Neural progenitor cell (in vitro differentiated cells): ENCODE data around the gene NLRP11. TPM values are rescaled to one million over a fixed set of nuclear protein-coding genes. Genes with fewer than 3 reads are reported as not detected.

Experiments
- DNase-seq: peaks from one replicate; pipeline ENCODE4 v3.0.0-alpha.2; 2016; ENCODE audit warnings: low spot score
- H2AFZ ChIP-seq: fragments of 200-600 bp; sonication (generic); replicated peaks from 2 replicates; pipeline ENCODE4 v1.6.1; 2016; ENCODE audit warnings: antibody characterized with exemption
- H3F3A ChIP-seq: fragments of 200-600 bp; sonication (generic); 2 replicates; pipeline ENCODE4 v1.6.1; 2016; ENCODE audit warnings: antibody characterized with exemption, low read depth
- H3K27ac ChIP-seq: fragments of 200-600 bp; sonication (generic); 2 replicates; pipeline ENCODE4 v1.5.1; 2016; ENCODE audit warnings: mild to moderate bottlenecking
- H3K27me3 ChIP-seq: fragments of 200-600 bp; sonication (generic); 2 replicates; pipeline ENCODE4 v1.6.1; 2016; ENCODE audit warnings: mild to moderate bottlenecking, moderate library complexity
- H3K36me3 ChIP-seq: fragments of 200-600 bp; sonication (generic); 2 replicates; pipeline ENCODE4 v1.5.1; 2016
- H3K4me1 ChIP-seq: fragments of 200-600 bp; sonication (generic); 2 replicates; pipeline ENCODE4 v1.6.1; 2016; ENCODE audit warnings: mixed run types
- H3K4me2 ChIP-seq: fragments of 200-600 bp; sonication (generic); 2 replicates; pipeline ENCODE4 v1.6.1; 2016
- H3K4me3 ChIP-seq: fragments of 200-600 bp; sonication (generic); 2 replicates; pipeline ENCODE4 v1.5.1; 2016
- H3K79me2 ChIP-seq: fragments of 200-600 bp; sonication (generic); 2 replicates; pipeline ENCODE4 v1.6.1; 2016; ENCODE audit warnings: low read depth
- H3K9ac ChIP-seq: fragments of 200-600 bp; sonication (generic); 2 replicates; pipeline ENCODE4 v1.6.1; 2016
- H3K9me3 ChIP-seq: fragments of 200-600 bp; sonication (generic); 2 replicates; pipeline ENCODE4 v1.5.1; 2016; ENCODE audit warnings: low read depth
- H4K20me1 ChIP-seq: fragments of 200-600 bp; sonication (generic); 2 replicates; pipeline ENCODE4 v1.6.1; 2016; ENCODE audit warnings: low read depth
- H3K27ac Mint-ChIP-seq: 3 replicates; pipeline ENCODE4 v1.8.0; 2021; ENCODE audit warnings: mixed read lengths
- H3K27me3 Mint-ChIP-seq: 2 replicates; pipeline ENCODE4 v1.8.0; 2022; ENCODE audit warnings: low read depth, mild to moderate bottlenecking, inconsistent platforms, moderate library complexity, mixed read lengths; ENCODE audit not compliant: insufficient read depth
- H3K36me3 Mint-ChIP-seq: 3 replicates; pipeline ENCODE4 v1.8.0; 2021; ENCODE audit warnings: mixed read lengths
- H3K4me1 Mint-ChIP-seq: 3 replicates; pipeline ENCODE4 v1.8.0; 2021; ENCODE audit warnings: mixed read lengths
- H3K4me3 Mint-ChIP-seq: 3 replicates; pipeline ENCODE4 v1.8.0; 2021; ENCODE audit warnings: mild to moderate bottlenecking, moderate library complexity, mixed read lengths
- H3K9me3 Mint-ChIP-seq: 3 replicates; pipeline ENCODE4 v1.8.0; 2020; ENCODE audit warnings: mixed read lengths
- EZH2 ChIP-seq: fragments of 200-600 bp; sonication (generic); IDR thresholded peaks from 2 replicates; pipeline ENCODE4 v1.6.1; 2017; ENCODE audit warnings: antibody characterized with exemption, mild to moderate bottlenecking, moderate library complexity
- EZH2phosphoT487 ChIP-seq: fragments of 200-600 bp; sonication (generic); IDR thresholded peaks from 2 replicates; pipeline ENCODE4 v1.6.1; 2017; ENCODE audit warnings: antibody characterized with exemption
- total RNA-seq: library from RNA; depleted of rRNA; stranded (reverse); fragments of >200 nt; gene quantifications from 2 replicates; pipeline ENCODE4 v1.2.3, GENCODE V29; 2015; ENCODE audit warnings: low replicate concordance
- TF ChIP-seq, protein P1 (sequence below): fragments of 200-600 bp; sonication (generic); IDR thresholded peaks from 2 replicates; pipeline ENCODE4 v1.5.1; 2017; ENCODE audit warnings: antibody characterized with exemption, mild to moderate bottlenecking

The NLRP11 gene
- total RNA-seq, 1 donor from 2014 or later: not detected

DNA sequence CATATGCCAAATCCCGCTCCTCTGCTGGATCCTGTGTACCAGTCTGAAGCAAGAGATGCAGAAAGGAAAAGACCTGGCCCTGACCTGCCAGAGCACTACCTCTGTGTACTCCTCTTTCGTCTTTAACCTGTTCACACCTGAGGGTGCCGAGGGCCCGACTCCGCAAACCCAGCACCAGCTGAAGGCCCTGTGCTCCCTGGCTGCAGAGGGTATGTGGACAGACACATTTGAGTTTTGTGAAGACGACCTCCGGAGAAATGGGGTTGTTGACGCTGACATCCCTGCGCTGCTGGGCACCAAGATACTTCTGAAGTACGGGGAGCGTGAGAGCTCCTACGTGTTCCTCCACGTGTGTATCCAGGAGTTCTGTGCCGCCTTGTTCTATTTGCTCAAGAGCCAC lies 26.6 kb upstream of the NLRP11 start:
- Mint-ChIP-seq H3K9me3 (peaks cover 51% of the 10 kb centered on the region), H3K27me3 (peaks cover 5% of the 10 kb centered on the region), H3K4me1 (no peaks in the 10 kb centered on the region), H3K36me3 (no peaks in the 10 kb centered on the region), H3K4me3 (no peak overlapping the region), H3K27ac (no peak overlapping the region)
- Histone ChIP-seq H3F3A (no peaks in the 10 kb centered on the region), H2AFZ (no peak overlapping the region), H3K4me2 (no peak overlapping the region), H3K27ac (no peak overlapping the region), H3K9me3 (no peaks in the 10 kb centered on the region), H3K27me3 (no peaks in the 10 kb centered on the region), H4K20me1 (no peaks in the 10 kb centered on the region), H3K36me3 (no peaks in the 10 kb centered on the region), H3K4me1 (no peaks in the 10 kb centered on the region), H3K9ac (no peak overlapping the region), H3K4me3 (no peak overlapping the region), H3K79me2 (no peaks in the 10 kb centered on the region)
- TF ChIP-seq EZH2 (no peak), EZH2phosphoT487 (no peak)
- TF ChIP-seq, protein P1, sequence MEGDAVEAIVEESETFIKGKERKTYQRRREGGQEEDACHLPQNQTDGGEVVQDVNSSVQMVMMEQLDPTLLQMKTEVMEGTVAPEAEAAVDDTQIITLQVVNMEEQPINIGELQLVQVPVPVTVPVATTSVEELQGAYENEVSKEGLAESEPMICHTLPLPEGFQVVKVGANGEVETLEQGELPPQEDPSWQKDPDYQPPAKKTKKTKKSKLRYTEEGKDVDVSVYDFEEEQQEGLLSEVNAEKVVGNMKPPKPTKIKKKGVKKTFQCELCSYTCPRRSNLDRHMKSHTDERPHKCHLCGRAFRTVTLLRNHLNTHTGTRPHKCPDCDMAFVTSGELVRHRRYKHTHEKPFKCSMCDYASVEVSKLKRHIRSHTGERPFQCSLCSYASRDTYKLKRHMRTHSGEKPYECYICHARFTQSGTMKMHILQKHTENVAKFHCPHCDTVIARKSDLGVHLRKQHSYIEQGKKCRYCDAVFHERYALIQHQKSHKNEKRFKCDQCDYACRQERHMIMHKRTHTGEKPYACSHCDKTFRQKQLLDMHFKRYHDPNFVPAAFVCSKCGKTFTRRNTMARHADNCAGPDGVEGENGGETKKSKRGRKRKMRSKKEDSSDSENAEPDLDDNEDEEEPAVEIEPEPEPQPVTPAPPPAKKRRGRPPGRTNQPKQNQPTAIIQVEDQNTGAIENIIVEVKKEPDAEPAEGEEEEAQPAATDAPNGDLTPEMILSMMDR: no peak
- no peak for DNase-seq

GRCh38 chr19:55857974-55858373 lies 26.2 kb upstream of the NLRP11 start:
- Mint-ChIP-seq H3K27ac (no peak overlapping the region), H3K9me3 (peaks cover 51% of the 10 kb centered on the region), H3K27me3 (peaks cover 2% of the 10 kb centered on the region), H3K4me1 (no peaks in the 10 kb centered on the region), H3K36me3 (no peaks in the 10 kb centered on the region), H3K4me3 (no peak overlapping the region)
- DNase-seq: no peak
- H3K4me2 ChIP-seq: no peak overlapping the region
- no peaks in the 10 kb centered on the region for H3K79me2 ChIP-seq
- H4K20me1 ChIP-seq: no peaks in the 10 kb centered on the region
- no peak for TF ChIP-seq EZH2
- TF ChIP-seq EZH2phosphoT487: no peak
- TF ChIP-seq, protein P1: no peak
- H3K9me3 ChIP-seq: peaks cover under 1% of the 10 kb centered on the region
- no peak overlapping the region for H3K4me3 ChIP-seq
- H3K36me3 ChIP-seq: no peaks in the 10 kb centered on the region
- no peaks in the 10 kb centered on the region for H3F3A ChIP-seq
- no peak overlapping the region for H3K9ac ChIP-seq
- H3K27me3 ChIP-seq: no peaks in the 10 kb centered on the region
- H3K27ac ChIP-seq: no peak overlapping the region
- no peak overlapping the region for H2AFZ ChIP-seq
- no peaks in the 10 kb centered on the region for H3K4me1 ChIP-seq

GRCh38 chr19:55857149-55857548 lies 25.4 kb upstream of the NLRP11 start:
- H2AFZ ChIP-seq: no peak overlapping the region
- H3K9me3 Mint-ChIP-seq: peaks cover 53% of the 10 kb centered on the region
- no peaks in the 10 kb centered on the region for H4K20me1 ChIP-seq
- H3F3A ChIP-seq: no peaks in the 10 kb centered on the region
- H3K27me3 Mint-ChIP-seq: peaks cover 2% of the 10 kb centered on the region
- H3K4me2 ChIP-seq: no peak overlapping the region
- H3K27ac Mint-ChIP-seq: no peak overlapping the region
- H3K79me2 ChIP-seq: no peaks in the 10 kb centered on the region
- no peak overlapping the region for H3K27ac ChIP-seq
- no peak for DNase-seq
- H3K9ac ChIP-seq: no peak overlapping the region
- H3K36me3 Mint-ChIP-seq: no peaks in the 10 kb centered on the region
- H3K4me1 ChIP-seq: no peaks in the 10 kb centered on the region
- peaks cover 5% of the 10 kb centered on the region for H3K9me3 ChIP-seq
- no peaks in the 10 kb centered on the region for H3K4me1 Mint-ChIP-seq
- no peaks in the 10 kb centered on the region for H3K36me3 ChIP-seq
- H3K4me3 ChIP-seq: no peak overlapping the region
- H3K4me3 Mint-ChIP-seq: no peak overlapping the region
- TF ChIP-seq EZH2 (no peak), EZH2phosphoT487 (no peak)
- TF ChIP-seq, protein P1: no peak
- no peaks in the 10 kb centered on the region for H3K27me3 ChIP-seq

DNA sequence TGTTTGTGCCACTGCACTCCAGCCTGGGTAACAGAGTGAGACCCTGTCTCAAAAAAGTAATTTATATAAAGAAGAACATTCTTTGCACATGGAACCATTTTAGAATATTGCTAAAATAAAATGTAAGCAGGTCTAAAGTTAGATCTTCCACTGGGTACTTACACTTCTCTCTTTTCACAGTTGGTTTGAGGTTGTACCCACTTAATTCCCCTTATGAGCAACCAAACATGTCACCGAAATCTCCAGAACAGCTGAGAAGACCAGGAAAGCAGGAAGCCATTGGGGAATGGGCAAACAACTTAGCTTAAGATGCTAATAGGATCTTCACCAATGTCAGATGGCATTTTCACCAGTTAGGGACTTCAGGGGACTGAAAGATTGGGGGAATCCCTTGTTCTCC lies 23.4 kb upstream of the NLRP11 start:
- Mint-ChIP-seq H3K4me3 (no peak overlapping the region), H3K36me3 (peaks cover 1% of the 10 kb centered on the region), H3K4me1 (no peaks in the 10 kb centered on the region), H3K27ac (no peak overlapping the region), H3K9me3 (peaks cover 50% of the 10 kb centered on the region), H3K27me3 (peaks cover 2% of the 10 kb centered on the region)
- H3K9ac ChIP-seq: no peak overlapping the region
- no peak for DNase-seq
- H3K4me3 ChIP-seq: no peak overlapping the region
- H4K20me1 ChIP-seq: no peaks in the 10 kb centered on the region
- no peaks in the 10 kb centered on the region for H3K79me2 ChIP-seq
- H3K9me3 ChIP-seq: peaks cover 5% of the 10 kb centered on the region
- TF ChIP-seq EZH2 (no peak), EZH2phosphoT487 (no peak)
- TF ChIP-seq, protein P1: no peak
- no peak overlapping the region for H3K4me2 ChIP-seq
- H3K27ac ChIP-seq: no peak overlapping the region
- H3K27me3 ChIP-seq: no peaks in the 10 kb centered on the region
- H3K36me3 ChIP-seq: no peaks in the 10 kb centered on the region
- H3F3A ChIP-seq: no peaks in the 10 kb centered on the region
- H3K4me1 ChIP-seq: no peaks in the 10 kb centered on the region
- no peak overlapping the region for H2AFZ ChIP-seq
